Stimulated activated CD8-positive, alpha-beta memory T cell treated with anti-CD3 and anti-CD28 coated beads, Interleukin-7, amount 100 ng/mL, for 1 hour (primary cell): ENCODE results near the gene ZNF554.

Source experiments
- DNase-seq, 2 donors: peaks; one replicate each; pipeline ENCODE4 v3.0.0-alpha.2; 2020; ENCODE audit warnings: low read depth in 2 of 2

Gene ZNF554

GRCh38 chr19:2867025-2867991 is 47.6 kb downstream of the ZNF554 start, which contains the start of gene ZNF556:
Gene ZNF556 (plus strand): TSS chr19:2867335. CDS start chr19:2867422, 87 bp downstream.
- DNase-seq: no peak

- no peak for DNase-seq
Measured at GRCh38 chr19:2869618-2870017, 50.0 kb downstream of the ZNF554 start.

GRCh38 chr19:2872175-2872574 is 52.5 kb downstream of the ZNF554 start:
- DNase-seq: peak in 1 of 2 donors; percentile 8

- DNase-seq: no peak
Measured at GRCh38 chr19:2877398-2878331, 58.0 kb downstream of the ZNF554 start.

- DNase-seq: no peak
Measured at GRCh38 chr19:2883686-2884439, 64.2 kb downstream of the ZNF554 start.

- no peak for DNase-seq
Measured at GRCh38 chr19:2885736-2886135, 66.1 kb downstream of the ZNF554 start.
